ENCODE data around the gene VAT1. TPM values are rescaled to one million over a fixed set of nuclear protein-coding genes. Genes with fewer than 3 reads are reported as not detected.

VAT1 gene
- polyA plus RNA-seq, 1 donor from 2014 or later, result 151 TPM

- Histone ChIP-seq H3K9me3 (ENCODE audit: low read length) (no peaks in the 10 kb centered on the region), H3K9me2 (ENCODE audit: insufficient read depth, low read length) (no peaks in the 10 kb centered on the region), H3K36me3 (ENCODE audit: insufficient read depth, low read length) (no peaks in the 10 kb centered on the region), H3K27me3 (ENCODE audit: insufficient read depth, low read depth, low read length) (no peaks in the 10 kb centered on the region), H4K20me1 (ENCODE audit: insufficient read depth) (no peaks in the 10 kb centered on the region), H3K4me2 (ENCODE audit: low read length) (no peak overlapping the region), H3K9ac (ENCODE audit: low read length) (no peak overlapping the region), H3K27ac (ENCODE audit: low read length) (no peak overlapping the region), H3K4me3 (ENCODE audit: low read length) (no peak overlapping the region), H3F3A (ENCODE audit: insufficient read depth, low read length, poor library complexity, severe bottlenecking) (no peaks in the 10 kb centered on the region), H3K79me2 (replicated peaks; ENCODE audit: insufficient read depth, low read length) (peaks cover 7% of the 10 kb centered on the region), H2AFZ (ENCODE audit: low read depth, low read length) (no peak overlapping the region)
- no peak for TF ChIP-seq RAD21 (conservative IDR thresholded peaks at IDR 0.05)
- TF ChIP-seq TAF1 (IDR thresholded peaks at IDR 0.05; ENCODE audit: low read depth), result no peak
- no peak for TF ChIP-seq CTCF (IDR thresholded peaks at IDR 0.05; ENCODE audit: poor library complexity, severe bottlenecking)
- TF ChIP-seq REST (IDR thresholded peaks at IDR 0.05; ENCODE audit: borderline replicate concordance), result no peak
- TF ChIP-seq EZH2 (IDR thresholded peaks at IDR 0.05; ENCODE audit: borderline replicate concordance, insufficient read depth, low read length, poor library complexity, severe bottlenecking), result no peak
- TF ChIP-seq SMC3 (conservative IDR thresholded peaks at IDR 0.05; ENCODE audit: poor library complexity), result no peak
- no peak for TF ChIP-seq POLR2AphosphoS5 (IDR thresholded peaks at IDR 0.05)
- no peak for TF ChIP-seq MXI1 (conservative IDR thresholded peaks at IDR 0.05; ENCODE audit: poor library complexity, severe bottlenecking)
- TF ChIP-seq EP300 (conservative IDR thresholded peaks at IDR 0.05; ENCODE audit: poor library complexity, severe bottlenecking), result no peak
These were observed 8.1 kb upstream of the VAT1 start for GRCh38 chr17:43030137-43030767.

- Histone ChIP-seq H3K4me2 (ENCODE audit: low read length) (no peak overlapping the region), H3F3A (ENCODE audit: insufficient read depth, low read length, poor library complexity, severe bottlenecking) (no peaks in the 10 kb centered on the region), H3K9me2 (ENCODE audit: insufficient read depth, low read length) (no peaks in the 10 kb centered on the region), H3K9ac (ENCODE audit: low read length) (no peak overlapping the region), H4K20me1 (ENCODE audit: insufficient read depth) (no peaks in the 10 kb centered on the region), H3K27me3 (ENCODE audit: insufficient read depth, low read depth, low read length) (no peaks in the 10 kb centered on the region), H3K36me3 (ENCODE audit: insufficient read depth, low read length) (no peaks in the 10 kb centered on the region), H2AFZ (ENCODE audit: low read depth, low read length) (no peak overlapping the region), H3K27ac (ENCODE audit: low read length) (no peak overlapping the region), H3K9me3 (ENCODE audit: low read length) (no peaks in the 10 kb centered on the region), H3K79me2 (replicated peaks; ENCODE audit: insufficient read depth, low read length) (peaks cover 7% of the 10 kb centered on the region), H3K4me3 (ENCODE audit: low read length) (no peak overlapping the region)
- TF ChIP-seq POLR2AphosphoS5 (IDR thresholded peaks at IDR 0.05), result no peak
- no peak for TF ChIP-seq RAD21 (conservative IDR thresholded peaks at IDR 0.05)
- TF ChIP-seq SMC3 (conservative IDR thresholded peaks at IDR 0.05; ENCODE audit: poor library complexity), result no peak
These were observed 6.2 kb upstream of the VAT1 start for GRCh38 chr17:43028221-43028861.

All from neural cell (in vitro differentiated cells).